DOHH2 (cell line): Measurements from ENCODE around the gene PRND.

Source experiments
- CTCF ChIP-seq: fragments of 200-600 bp; sonication (generic); IDR thresholded peaks from one replicate; pipeline ENCODE4 v1.5.1; 2014; ENCODE audit warnings: antibody characterized with exemption, mild to moderate bottlenecking, low read depth, low read length; ENCODE audit not compliant: poor library complexity, severe bottlenecking
- EZH2phosphoT487 ChIP-seq: fragments of 200-600 bp; sonication (generic); IDR thresholded peaks from 2 replicates; pipeline ENCODE4 v1.6.1; 2017; ENCODE audit warnings: borderline replicate concordance, mild to moderate bottlenecking, antibody characterized with exemption, low read length, moderate library complexity, mixed read lengths

- no peak for TF ChIP-seq EZH2phosphoT487
- peak; percentile 78 for TF ChIP-seq CTCF
These were observed 1.4 kb upstream of the PRND start for GRCh38 chr20:4720041-4720976.
